GM19328 (cell line): ENCODE measurements around the gene GDI2.
"Not testable (repeated sequence)": the region's sequence is repeated elsewhere in the genome, so short reads cannot be mapped to it uniquely, and the experiment has no call there.

ENCODE experiments used
- ATAC-seq: cut with Tn5 transposase; IDR thresholded peaks from one replicate; pipeline ENCODE4 v1.9.1; 2021; ENCODE audit warnings: mild to moderate bottlenecking, moderate library complexity; ENCODE audit not compliant: unreplicated experiment

Gene GDI2

DNA sequence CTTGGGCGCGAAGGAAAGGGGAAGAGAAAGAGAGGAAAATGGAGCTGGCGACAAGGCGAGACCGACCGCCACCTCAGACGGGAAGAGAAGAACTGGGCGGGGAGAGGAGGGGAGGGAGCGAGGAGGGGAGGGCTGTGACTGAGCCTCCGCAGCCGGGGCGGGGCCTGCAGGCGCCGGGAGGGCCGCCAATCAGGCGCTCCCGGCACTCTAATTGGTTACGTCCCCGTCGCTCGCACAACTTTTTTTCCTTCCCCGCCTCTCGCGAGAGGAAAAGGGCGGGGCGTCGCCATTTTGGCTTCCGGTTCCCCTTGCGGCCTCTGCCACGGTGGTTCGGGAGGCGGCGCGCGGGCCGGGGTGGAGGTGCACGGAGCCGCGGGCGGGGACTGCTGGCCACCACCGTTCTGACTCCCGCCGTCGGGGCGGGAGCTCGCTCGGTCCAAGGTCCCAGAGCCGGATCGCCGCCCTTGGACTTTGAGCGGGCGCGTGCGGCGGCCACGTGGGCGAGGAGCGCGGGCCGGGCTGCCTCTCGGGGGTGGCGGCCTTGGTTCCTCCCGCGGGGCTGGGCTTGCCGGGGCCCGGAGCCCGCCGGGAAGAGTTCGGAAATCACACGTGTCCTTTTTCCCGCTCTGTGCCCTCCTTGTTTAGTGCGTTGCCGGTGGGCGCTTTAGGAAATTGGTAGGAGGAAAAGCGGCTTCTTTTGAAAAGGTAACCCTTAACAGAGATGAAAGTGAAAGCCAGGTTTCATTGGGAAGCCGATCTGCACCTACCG, at the start of gene GDI2:
Gene GDI2 (minus strand): TSS at position 94 of the 769 bp plus-strand sequence. CDS start 176 bp downstream, outside the sequence.
- peak; percentile 77 for ATAC-seq

GRCh38 chr10:5862360-5862961, 49.2 kb upstream of the GDI2 start:
- ATAC-seq, result peak; percentile 92

DNA sequence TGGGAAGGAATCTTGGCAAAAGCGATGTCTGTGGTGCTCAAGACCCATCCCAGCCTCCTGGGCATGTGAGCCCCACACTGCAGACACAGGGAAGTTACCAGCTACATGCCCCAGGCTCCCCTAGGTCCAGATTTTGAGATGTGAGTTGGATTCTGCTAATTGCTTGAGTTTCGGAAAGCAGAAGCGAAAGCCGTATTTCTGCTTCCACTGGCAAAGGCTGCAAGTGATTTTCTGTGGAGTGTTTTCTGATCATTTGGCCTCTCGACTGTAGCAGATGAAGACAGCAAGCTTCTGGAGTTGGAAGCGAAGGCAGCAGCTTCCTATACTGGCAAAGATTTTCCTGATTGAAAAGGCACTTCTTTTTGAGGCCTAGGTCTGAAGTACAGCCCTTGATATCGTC, 46.8 kb upstream of the GDI2 start:
- ATAC-seq, result no peak

DNA sequence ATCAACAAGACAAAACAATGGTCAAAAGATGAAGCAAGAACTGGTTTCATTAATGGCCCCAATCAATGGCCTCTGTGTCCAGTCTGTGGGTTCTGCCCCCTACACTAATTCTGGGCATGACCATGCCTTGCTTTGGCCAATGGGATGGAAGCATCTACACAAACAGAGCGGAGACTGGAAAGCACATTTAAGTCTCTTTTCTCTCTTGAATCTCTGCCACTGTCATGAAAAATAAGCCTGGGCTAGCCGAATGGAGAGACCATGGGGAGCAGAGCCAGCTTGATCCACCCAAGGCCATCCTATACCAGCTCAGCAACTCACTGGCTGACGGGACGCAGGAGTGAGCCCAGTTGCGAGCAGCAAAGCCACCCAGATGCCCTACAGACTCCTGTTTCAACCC, 45.6 kb upstream of the GDI2 start:
- no peak for ATAC-seq

GRCh38 chr10:5856701-5857004, 43.4 kb upstream of the GDI2 start:
- ATAC-seq, result no peak

DNA sequence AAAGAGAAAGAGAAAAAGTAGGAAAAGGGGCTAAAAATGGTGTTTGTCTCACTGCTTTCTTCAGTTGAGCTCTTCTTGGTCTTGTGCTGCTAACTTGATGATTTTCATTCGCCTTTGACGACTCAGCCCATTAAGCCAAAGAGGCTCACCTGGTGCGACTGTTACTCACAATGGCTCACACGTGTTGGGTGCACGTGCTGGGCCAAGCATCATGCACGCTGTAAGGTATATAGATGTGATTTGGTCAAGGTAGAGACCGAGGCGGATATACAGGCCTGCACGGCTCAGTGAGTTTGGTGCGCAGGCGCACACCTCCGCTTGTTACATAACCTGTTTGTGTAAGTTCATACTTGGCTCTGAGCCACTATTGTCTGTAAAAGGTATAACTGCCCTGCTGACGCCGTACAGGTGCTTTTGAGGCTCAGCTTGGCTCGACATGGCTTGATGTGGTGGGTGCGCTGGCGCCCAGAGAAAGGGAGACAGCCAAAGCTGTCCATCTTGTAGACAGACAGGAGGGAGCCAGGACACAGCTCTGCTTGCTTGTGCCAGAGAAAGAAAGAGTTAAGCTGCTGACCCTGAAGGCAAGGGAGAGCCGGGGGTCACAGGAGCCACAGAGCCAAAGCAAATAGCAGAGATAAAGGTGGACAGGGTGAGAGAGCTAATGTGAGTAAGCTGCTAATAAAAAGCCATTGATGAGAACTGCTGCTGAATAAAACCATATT, 42.9 kb upstream of the GDI2 start:
- no peak for ATAC-seq

- no peak for ATAC-seq
These were observed 40.9 kb upstream of the GDI2 start for GRCh38 chr10:5854131-5854475.

DNA sequence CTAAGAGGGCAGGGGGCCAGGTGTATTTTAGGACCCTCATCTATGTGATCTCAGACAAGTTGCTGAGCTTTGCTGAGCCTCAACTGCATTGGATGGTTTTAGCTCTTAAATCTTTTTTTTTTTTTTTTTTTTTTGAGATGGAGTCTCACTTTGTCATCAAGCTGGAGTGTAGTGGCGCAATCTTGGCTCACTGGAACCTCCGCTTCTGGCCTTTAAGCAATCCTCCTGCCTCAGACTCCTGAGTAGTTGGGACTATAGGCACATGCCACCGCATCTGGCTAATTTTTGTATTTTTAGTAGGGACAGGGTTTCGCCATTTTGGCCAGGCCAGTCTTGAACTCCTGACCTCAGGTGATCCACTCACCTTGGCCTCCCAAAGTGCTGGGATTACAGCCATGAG, 33.4 kb upstream of the GDI2 start:
- not testable (repeated sequence) for ATAC-seq

DNA sequence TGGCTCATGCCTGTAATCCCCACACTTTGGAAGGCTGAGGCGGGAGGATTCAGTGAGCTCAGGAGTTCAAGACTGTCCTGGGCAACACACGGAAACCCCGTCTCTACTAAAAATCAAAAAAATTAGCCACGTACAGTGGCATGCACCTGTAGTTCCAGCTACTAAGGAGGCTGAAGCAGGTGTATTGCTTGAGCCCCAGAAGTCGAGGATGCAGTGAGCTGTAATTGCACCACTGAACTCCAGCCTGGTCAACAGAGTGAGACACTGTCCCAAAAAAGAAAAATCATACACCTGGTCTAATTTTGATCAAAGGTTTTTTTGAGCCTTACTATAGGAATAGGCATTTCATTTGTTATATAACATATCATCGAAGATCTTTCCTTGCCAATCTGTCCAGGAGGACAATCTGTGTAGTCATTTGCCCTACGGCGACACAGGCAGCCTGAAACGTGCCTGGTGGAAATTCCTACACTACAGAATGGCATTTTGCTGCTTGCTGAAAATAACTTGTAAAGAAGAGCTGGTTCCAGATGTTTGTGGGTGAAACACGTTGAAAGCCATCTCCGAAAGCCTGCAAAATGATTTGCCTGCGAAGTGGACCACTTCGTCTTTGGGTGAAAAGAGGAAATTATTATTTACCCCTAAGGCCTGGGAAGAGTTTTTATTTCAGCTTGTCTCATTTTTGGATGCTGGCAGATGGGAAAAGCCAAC, 31.3 kb upstream of the GDI2 start:
- no peak for ATAC-seq

GRCh38 chr10:5843686-5844344, 30.6 kb upstream of the GDI2 start:
- no peak for ATAC-seq

GRCh38 chr10:5841965-5842364, 28.7 kb upstream of the GDI2 start:
- ATAC-seq, result no peak

- peak; percentile 66 for ATAC-seq
These were observed 27.4 kb upstream of the GDI2 start for GRCh38 chr10:5840314-5841307.

DNA sequence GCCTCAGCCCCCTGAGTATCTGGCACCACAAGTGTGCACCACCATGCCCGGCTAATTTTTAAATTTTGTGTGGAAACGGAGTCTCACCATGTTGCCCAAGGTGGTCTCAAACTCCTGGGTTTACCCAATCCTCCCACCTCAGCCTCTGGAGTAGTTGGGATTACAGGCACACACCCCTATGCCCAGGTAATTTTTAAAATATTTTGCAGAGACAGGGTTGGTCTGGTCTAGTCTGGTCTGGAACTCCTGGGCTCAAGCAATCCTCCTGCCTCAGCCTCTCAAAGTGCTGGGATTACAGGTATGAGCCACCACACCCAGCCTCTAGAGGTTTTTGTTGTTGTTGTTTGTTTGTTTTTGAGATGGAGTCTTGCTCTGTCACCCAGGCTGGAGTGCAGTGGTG, 22.9 kb upstream of the GDI2 start:
- not testable (repeated sequence) for ATAC-seq

DNA sequence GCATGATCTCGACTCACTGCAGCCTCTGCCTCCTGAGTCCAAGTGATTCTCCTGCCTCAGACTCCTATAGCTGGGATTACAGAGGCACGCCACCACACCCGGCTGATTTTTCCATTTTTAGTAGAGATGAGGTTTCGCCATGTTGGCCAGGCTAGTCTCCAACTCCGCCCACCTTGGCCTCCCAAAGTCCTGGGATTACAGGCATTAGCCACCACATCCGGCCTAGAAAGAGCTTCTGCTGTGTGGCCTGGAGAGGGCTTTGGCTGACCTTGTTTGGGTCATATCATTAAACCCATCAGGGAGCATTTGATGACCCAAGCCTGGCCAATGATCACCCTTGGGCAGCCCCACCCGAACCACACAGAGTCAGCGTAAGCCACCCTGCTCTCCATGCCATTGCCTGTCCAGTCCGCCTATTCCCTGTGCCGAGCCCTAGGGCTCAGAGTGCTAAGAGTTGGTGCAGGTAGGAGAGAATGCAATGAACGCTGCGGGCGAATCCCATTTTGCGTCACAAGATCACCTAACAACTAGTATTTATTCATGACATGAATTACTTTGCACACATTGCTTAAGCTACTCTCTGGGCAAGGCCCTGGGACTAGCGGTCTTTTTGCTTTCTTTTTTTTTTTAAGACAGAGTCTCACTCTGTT, 22.3 kb upstream of the GDI2 start:
- ATAC-seq, result no peak

DNA sequence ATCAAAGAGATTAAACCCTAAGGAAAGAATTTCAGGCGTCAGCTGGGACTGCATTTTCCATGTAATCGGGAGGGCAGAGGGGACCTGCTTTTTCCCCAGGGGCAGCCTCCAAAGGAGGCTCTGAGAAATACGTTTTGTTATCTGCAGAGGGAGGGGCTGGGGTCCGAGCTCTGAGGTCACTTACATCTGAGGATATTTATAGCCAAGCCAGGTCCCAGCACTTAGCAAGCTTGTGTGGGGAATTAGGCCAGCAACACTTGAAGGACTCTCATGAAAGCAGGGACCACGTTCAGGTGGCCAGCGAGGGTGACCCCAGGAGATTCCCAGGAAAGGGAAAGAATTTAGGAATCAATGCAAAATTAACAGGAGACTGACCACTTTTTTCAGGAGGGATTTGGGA, 20.6 kb upstream of the GDI2 start:
- ATAC-seq, result no peak

DNA sequence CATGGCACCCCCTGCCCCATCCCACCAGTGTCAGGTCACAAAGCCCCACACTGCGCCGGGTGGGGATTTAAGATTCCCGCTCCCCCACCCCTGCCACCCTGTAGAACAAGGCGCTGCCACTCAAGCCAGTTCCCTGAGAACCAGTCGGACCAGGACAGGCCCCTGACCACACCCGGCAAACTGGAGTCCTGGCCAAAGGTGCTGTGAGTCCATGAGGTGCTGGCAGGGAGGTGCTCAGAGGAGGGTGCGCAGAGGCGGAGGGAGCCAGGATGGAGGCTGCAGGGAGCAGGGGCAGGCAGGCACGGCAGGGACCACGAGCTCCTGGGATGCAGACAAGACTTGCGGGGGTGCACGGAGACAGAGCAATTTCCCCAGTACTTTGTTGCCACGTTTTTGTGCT, 19.7 kb upstream of the GDI2 start:
- ATAC-seq, result no peak

- no peak for ATAC-seq
These were observed 18.2 kb upstream of the GDI2 start for GRCh38 chr10:5831446-5831782.

DNA sequence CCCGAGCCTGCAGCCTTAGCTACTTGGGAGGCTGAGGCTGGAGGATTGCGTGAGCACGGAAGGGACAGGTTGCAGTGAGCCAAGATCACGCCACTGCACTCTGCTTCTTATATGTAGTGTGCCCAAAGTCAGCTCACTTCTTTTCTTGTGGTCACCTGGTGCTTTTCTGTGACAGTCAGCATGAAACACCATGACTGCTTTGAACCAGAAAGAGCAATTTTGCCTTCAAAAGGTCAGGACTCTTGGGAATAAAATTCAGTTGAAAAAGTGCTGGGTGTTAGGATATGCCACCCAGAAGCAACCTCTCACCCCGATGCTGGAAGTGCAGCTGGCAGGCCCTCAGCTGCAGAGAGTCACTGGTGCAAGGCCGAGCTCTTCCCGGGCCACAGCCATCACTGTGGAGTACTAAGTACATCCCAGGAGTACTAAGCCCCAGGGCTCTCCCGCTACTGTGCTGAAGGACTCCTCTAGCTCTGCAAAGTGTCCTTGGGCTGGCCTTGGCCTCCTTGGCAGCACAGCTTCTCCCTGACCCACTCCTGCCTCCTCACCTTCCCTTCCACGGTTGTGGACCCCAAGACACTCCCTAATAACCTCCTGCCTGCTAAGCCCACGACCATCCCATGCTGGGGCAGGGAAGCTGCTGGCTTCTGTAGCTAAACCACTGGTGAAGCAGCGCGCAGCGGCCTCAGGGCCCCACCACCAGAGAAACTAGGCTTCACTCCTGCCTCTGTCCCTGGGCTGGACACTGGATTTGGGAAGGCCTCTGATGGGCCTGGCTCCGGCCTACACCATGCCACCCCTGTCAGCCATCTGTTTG, 17.6 kb upstream of the GDI2 start:
- no peak for ATAC-seq

DNA sequence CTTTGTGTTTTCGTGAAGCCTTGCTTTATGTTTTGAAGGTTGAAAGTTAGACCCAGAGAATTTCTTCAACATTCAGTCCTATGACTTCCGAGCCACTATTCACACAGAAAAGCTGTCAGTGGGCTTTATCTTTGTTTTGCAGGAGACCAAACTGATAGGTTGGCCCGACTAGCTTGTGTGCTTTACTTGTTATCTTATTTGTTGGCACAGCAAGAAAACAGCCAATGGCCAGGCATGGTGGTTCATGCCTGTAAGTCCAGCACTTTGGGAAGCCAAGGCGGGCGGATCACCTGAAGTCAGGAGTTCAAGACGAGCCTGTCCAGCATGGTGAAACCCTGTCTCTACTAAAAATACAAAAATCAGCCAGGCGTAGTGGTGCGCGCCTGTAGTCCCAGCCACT, 16.0 kb upstream of the GDI2 start:
- no peak for ATAC-seq
